Pancreas (tissue), 10 donors: ENCODE measurements around the gene FLRT1. TPM values are rescaled to one million over a fixed set of nuclear protein-coding genes. Genes with fewer than 3 reads are reported as not detected.

ENCODE experiments used
- ATAC-seq, 4 donors: fragments of 200-7000 bp; cut with Tn5 transposase; one replicate each; pipeline versions ENCODE4 v1.8.0 to v1.9.1; 2020; ENCODE audit warnings: mild to moderate bottlenecking in 4 of 4, moderate library complexity in 4 of 4
- DNase-seq, 6 donors: peaks; one replicate each; pipeline ENCODE4 v3.0.0-alpha.2; 2020
- FAIRE-seq: peaks from 2 replicates; lab custom pipeline; 2012; peaks lifted over from hg19 to GRCh38; lab: Jason Lieb, UNC
- H3K27ac ChIP-seq, 4 donors: fragments of 200-600 bp; sonication (generic); 1 replicate in 3 of 4; 2 replicates in 1 of 4; pipeline versions ENCODE4 v1.5.0 to v1.8.0; 2020
- H3K27me3 ChIP-seq, 4 donors: fragments of 200-600 bp; one replicate each; pipeline ENCODE4 v1.8.0; 2021
- H3K36me3 ChIP-seq, 3 donors: fragments of 200-600 bp; sonication (generic) in 1 of 3; one replicate each; pipeline versions ENCODE4 v1.5.0 to v1.8.0; 2020 to 2021
- H3K4me1 ChIP-seq, 3 donors: fragments of 200-600 bp; one replicate each; pipeline ENCODE4 v1.8.0; 2021
- H3K4me3 ChIP-seq, 4 donors: fragments of 200-600 bp; sonication (generic) in 2 of 4; one replicate each; pipeline versions ENCODE4 v1.5.0 to v1.8.0; 2020 to 2021
- H3K9me3 ChIP-seq, 4 donors: fragments of 200-600 bp; one replicate each; pipeline ENCODE4 v1.8.0; 2021
- CTCF ChIP-seq, 4 donors: fragments of 200-600 bp; sonication (generic) in 3 of 4; IDR thresholded peaks; one replicate each; pipeline versions ENCODE4 v1.5.0 to v1.8.0; 2021; ENCODE audit warnings: antibody characterized with exemption in 4 of 4
- WGBS, 2 donors: extraction: QIAGEN DNeasy Blood & Tissue Kit; methylation state at CpG; one replicate each; pipeline ENCODE4 v1.1.7; 2013; 5-methylcytosine and 5-hydroxymethylcytosine counted together
- intact Hi-C, 3 donors: fragments of 100-400 bp; cut with DNase I; formaldehyde crosslinking; loops; one replicate each; pipeline versions ENCODE4 v1.11.1 to v1.14.2; 2022
- polyA plus RNA-seq, 2 donors: library from polyadenylated mRNA; stranded (reverse); fragments of 200-250 nt; gene quantifications; one replicate each; pipeline ENCODE4 v1.2.3, GENCODE V29; 2013
- total RNA-seq, 6 donors: library from RNA; stranded (reverse); fragmentation: NEBNext Ultra II Directional in 4 of 6; extraction: Animal tissue kit (Norgen Biotek cat#: 25700) in 4 of 6; gene quantifications; one replicate each; pipeline versions ENCODE4 v1.2.1 to v1.2.4, GENCODE V29; 2021 to 2023
- donor health status: healthy with polysubstance abuse.
- donor health status: DM: no; HTN: no; CAD: no; lungs with moderate emphysema.
- donor health status: DM: no; HTN: no; CAD: no.
- donor health status: control.
- donor health status: control.
- donor health status: Bipolar disorder and iron deficiency.
- donor health status: DM: yes; HTN: yes; CAD: no.
- donor health status: DM: no; HTN: no; CAD: no.
- donor health status: DM: no; HTN: no; CAD: no.
- donor health status: DM: yes; HTN: yes; CAD: no.

Gene FLRT1
- total and polyA plus RNA-seq, 8 donors: 0.04 to 0.87 (median 0.19) TPM

DNA sequence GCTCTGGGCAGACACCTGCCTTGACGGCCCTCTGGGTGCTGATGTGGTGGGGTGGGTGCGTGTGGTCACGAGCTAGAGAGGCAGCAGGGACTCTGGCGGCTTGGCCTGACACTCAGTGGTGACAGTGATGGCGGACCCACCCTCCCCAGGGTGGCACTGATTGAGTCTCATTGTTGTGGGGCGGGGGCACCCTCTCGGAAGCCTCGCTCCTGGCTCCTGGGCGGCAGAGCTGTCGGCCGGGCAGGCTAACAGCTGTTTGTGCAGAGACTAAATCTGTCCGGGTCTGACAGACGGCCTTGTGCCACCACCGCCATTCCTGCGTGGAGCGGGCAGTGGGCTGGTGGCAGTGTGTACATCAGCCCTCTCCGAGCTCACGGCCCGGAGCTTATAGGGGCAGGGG lies 15.6 kb downstream of the FLRT1 start:
- 97% methylated on average over 19 of the region's 19 CpGs for WGBS, 2 donors
- H3K9me3 ChIP-seq: no peaks in the 10 kb centered on the region
- H3K4me3 ChIP-seq: no peak overlapping the region
- ATAC-seq (no peak), FAIRE-seq (no peak), DNase-seq (peak in 1 of 6 donors; percentile 55)
- H3K36me3 ChIP-seq: no peaks in the 10 kb centered on the region
- H3K27ac ChIP-seq: no peak overlapping the region
- intact Hi-C loops: no loop called here
- H3K27me3 ChIP-seq: no peaks in the 10 kb centered on the region
- H3K4me1 ChIP-seq: no peaks in the 10 kb centered on the region
- no peak for TF ChIP-seq CTCF (IDR thresholded peaks at IDR 0.05)

DNA sequence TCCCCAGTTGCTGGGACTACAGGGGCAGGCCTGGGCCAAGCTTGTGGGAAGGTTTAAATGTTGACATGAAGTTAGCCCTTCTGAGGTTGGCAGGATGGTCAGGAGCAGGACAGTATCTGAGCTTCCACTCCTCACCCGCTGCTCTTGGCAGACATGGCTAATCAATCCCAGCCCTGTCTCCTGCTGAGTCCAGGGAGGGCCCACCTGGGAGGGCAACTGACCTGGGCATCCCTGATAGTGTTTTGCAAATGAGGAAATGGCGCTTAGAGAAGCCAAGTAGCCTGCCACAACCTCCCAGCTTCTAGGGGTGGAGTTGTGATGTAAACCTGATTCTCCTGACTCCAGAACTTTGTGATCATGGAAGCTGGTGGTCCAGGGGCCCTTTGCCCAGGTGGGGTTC lies 16.7 kb downstream of the FLRT1 start:
- no peak for TF ChIP-seq CTCF (IDR thresholded peaks at IDR 0.05)
- no peak for ATAC-seq
- Histone ChIP-seq H3K36me3 (no peaks in the 10 kb centered on the region), H3K27me3 (no peaks in the 10 kb centered on the region), H3K9me3 (no peaks in the 10 kb centered on the region), H3K4me1 (no peaks in the 10 kb centered on the region), H3K27ac (no peak overlapping the region), H3K4me3 (no peak overlapping the region)
- DNase-seq: no peak
- intact Hi-C loops: no loop called here
- WGBS, 2 donors: 80 to 89% methylated on average over 2 of the region's 2 CpGs
- FAIRE-seq: no peak

GRCh38 chr11:64052938-64053622 lies 17.3 kb downstream of the FLRT1 start:
- WGBS, 2 donors: 93% methylated on average over 11 of the region's 11 CpGs
- intact Hi-C loops: no loop called here
- Histone ChIP-seq H3K4me1 (no peaks in the 10 kb centered on the region), H3K27ac (no peak overlapping the region), H3K9me3 (no peaks in the 10 kb centered on the region), H3K36me3 (no peaks in the 10 kb centered on the region), H3K27me3 (no peaks in the 10 kb centered on the region), H3K4me3 (no peak overlapping the region)
- TF ChIP-seq CTCF (IDR thresholded peaks at IDR 0.05): no peak
- FAIRE-seq (no peak), DNase-seq (peak in 1 of 6 donors; percentile 42), ATAC-seq (no peak)

DNA sequence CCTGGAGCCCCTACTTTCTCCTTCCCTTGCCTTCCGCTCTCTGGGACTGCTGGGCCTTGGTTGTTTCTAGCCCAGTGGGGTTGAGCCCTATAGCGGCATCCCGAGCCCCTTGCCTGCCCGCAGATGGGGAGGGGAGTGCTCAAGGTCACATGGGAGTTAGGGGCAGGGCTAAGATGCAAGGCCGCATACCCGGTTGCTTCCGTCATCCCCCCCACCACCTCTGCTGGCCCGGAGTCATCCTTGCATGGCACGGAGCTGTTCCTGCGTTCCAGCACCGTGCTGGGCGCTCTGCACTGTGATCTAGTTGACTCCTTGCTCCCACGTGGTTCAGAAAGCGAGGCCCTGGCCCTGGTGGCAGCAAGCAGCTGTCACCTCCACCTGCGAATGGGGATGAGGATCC lies 18.0 kb downstream of the FLRT1 start:
- 85 to 90% methylated on average over 15 of the region's 15 CpGs for WGBS, 2 donors
- TF ChIP-seq CTCF (IDR thresholded peaks at IDR 0.05): no peak
- FAIRE-seq: no peak
- no peak overlapping the region for H3K27ac ChIP-seq
- no peak for ATAC-seq
- no peaks in the 10 kb centered on the region for H3K36me3 ChIP-seq
- intact Hi-C loops: no loop called here
- no peaks in the 10 kb centered on the region for H3K27me3 ChIP-seq
- peak in 1 of 6 donors; percentile 51 for DNase-seq
- H3K9me3 ChIP-seq: no peaks in the 10 kb centered on the region
- no peaks in the 10 kb centered on the region for H3K4me1 ChIP-seq
- no peak overlapping the region for H3K4me3 ChIP-seq

- H3K4me1 ChIP-seq: no peaks in the 10 kb centered on the region
- 73 to 74% methylated on average over 8 of the region's 8 CpGs for WGBS, 2 donors
- no peak overlapping the region for H3K4me3 ChIP-seq
- H3K9me3 ChIP-seq: no peaks in the 10 kb centered on the region
- no peak for TF ChIP-seq CTCF (IDR thresholded peaks at IDR 0.05)
- DNase-seq (no peak), ATAC-seq (no peak), FAIRE-seq (no peak)
- intact Hi-C loops: no loop called here
- no peak overlapping the region for H3K27ac ChIP-seq
- H3K36me3 ChIP-seq: no peaks in the 10 kb centered on the region
- H3K27me3 ChIP-seq: no peaks in the 10 kb centered on the region
These were observed 19.3 kb downstream of the FLRT1 start for GRCh38 chr11:64055077-64055476.
